ENCODE results near the gene CDH1.

DNA sequence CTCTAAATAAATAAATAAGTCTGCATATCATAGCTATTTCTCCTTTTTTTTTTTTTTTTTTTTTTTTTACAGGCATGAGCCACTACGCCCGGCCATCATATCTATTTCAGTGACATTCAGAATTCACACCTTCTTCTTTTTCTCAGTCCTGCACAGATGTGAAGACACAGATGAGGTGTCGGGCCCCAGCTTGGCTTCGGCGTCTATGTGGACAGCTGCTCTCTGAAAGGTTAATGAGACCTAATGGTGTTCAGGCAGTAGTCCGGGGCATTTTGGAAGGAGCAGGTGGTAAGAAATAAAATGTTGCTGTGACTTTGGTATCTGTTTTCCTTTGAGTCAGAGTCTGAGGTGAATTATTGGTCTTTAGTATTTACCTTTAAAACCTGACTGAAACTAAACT lies 129.8 kb downstream of the CDH1 start:
- TF ChIP-seq, protein P1, sequence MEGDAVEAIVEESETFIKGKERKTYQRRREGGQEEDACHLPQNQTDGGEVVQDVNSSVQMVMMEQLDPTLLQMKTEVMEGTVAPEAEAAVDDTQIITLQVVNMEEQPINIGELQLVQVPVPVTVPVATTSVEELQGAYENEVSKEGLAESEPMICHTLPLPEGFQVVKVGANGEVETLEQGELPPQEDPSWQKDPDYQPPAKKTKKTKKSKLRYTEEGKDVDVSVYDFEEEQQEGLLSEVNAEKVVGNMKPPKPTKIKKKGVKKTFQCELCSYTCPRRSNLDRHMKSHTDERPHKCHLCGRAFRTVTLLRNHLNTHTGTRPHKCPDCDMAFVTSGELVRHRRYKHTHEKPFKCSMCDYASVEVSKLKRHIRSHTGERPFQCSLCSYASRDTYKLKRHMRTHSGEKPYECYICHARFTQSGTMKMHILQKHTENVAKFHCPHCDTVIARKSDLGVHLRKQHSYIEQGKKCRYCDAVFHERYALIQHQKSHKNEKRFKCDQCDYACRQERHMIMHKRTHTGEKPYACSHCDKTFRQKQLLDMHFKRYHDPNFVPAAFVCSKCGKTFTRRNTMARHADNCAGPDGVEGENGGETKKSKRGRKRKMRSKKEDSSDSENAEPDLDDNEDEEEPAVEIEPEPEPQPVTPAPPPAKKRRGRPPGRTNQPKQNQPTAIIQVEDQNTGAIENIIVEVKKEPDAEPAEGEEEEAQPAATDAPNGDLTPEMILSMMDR (IDR thresholded peaks at IDR 0.05): no peak
- TF ChIP-seq POLR2A (IDR thresholded peaks at IDR 0.05): no peak
